NB4 (cell line): ENCODE data around the gene SLU7.

Experiments
- DNase-seq: peaks from one replicate; pipeline ENCODE4 v3.0.0; 2010; ENCODE audit warnings: low read depth
- H3K4me3 ChIP-seq: one replicate; pipeline ENCODE4 v1.5.1; 2011; ENCODE audit warnings: mild to moderate bottlenecking, low read depth, low read length, moderate library complexity
- CTCF ChIP-seq: IDR thresholded peaks from one replicate; pipeline ENCODE4 v1.5.1; 2012; ENCODE audit warnings: low read depth, low read length
- MAX ChIP-seq: IDR thresholded peaks from 2 replicates; pipeline ENCODE4 v1.6.1; 2011; ENCODE audit warnings: low read depth, low read length
- MYC ChIP-seq: IDR thresholded peaks from 2 replicates; pipeline ENCODE4 v1.6.1; 2011; ENCODE audit warnings: low read depth, low read length
- POLR2A ChIP-seq: IDR thresholded peaks from 2 replicates; pipeline ENCODE4 v1.6.1; 2011; ENCODE audit warnings: mild to moderate bottlenecking; ENCODE audit not compliant: insufficient read length; ENCODE audit errors: extremely low read depth

The SLU7 gene

GRCh38 chr5:160376416-160376815, 42.5 kb downstream of the SLU7 start:
- TF ChIP-seq POLR2A = no peak
- no peak for DNase-seq
- H3K4me3 ChIP-seq = no peak overlapping the region

DNA sequence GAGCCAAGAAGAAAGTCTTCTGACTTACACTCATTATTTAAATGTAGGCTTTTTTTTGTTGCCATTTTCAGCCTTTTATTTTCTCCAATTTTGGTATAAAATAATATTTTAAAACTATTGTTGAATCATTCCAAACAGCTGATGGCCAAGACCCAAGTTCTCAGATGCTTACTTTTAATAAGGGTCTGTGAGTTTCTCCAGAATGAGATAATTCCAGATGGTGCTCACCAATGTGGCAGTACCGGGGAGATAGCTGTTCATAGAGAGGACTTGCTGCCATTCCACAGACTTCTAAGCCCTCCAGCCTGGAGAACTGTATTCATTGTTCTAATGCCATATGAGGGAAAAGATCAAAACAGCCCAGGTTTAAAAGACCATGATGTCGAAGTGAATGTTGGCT, 43.2 kb downstream of the SLU7 start:
- no peak for TF ChIP-seq MYC
- TF ChIP-seq POLR2A = no peak
- no peak for TF ChIP-seq CTCF
- no peak for TF ChIP-seq MAX
- no peak overlapping the region for H3K4me3 ChIP-seq
- no peak for DNase-seq

DNA sequence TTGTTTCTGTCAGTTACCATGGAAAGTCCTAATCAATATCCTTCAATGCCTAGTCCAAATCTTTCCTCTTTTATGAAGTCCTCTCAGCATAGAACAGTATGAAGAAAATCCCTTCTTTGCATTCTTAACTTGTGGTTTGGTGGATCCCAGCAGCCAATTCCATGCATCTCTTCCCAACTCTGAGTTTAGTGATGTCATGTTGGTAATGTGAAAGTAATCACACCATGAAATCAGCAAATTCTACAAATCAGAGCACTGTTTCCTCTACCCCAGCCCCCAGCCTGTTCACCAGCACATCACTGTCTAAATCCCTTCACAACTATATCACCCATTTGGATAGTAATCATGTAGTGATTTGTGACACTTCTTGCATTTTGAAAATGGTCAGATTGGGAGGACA, 43.7 kb downstream of the SLU7 start:
- DNase-seq = no peak
- no peak overlapping the region for H3K4me3 ChIP-seq
- TF ChIP-seq MAX = no peak
- no peak for TF ChIP-seq POLR2A
- no peak for TF ChIP-seq CTCF
- TF ChIP-seq MYC = no peak

DNA sequence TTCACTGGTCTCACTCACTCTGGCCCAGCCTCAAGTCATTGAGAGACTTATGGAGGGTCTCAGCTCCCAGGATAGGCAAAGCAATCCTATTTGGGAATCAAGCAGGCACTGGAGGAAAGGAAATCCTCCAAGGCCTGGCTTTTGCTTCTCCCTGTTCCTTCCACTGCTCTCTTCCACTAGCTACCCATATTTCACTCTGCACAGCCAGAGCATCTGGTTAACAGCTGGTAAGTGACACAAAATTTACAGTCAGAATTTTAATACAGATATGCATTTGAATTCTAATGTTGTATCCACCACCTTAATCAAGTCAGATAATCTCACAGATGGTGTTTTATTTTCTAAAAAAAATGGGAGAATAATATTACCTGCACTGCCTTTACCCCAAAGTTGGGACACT, 47.6 kb downstream of the SLU7 start:
- no peak overlapping the region for H3K4me3 ChIP-seq
- no peak for TF ChIP-seq MAX
- TF ChIP-seq CTCF = no peak
- no peak for TF ChIP-seq MYC
- TF ChIP-seq POLR2A = no peak
- DNase-seq = no peak

DNA sequence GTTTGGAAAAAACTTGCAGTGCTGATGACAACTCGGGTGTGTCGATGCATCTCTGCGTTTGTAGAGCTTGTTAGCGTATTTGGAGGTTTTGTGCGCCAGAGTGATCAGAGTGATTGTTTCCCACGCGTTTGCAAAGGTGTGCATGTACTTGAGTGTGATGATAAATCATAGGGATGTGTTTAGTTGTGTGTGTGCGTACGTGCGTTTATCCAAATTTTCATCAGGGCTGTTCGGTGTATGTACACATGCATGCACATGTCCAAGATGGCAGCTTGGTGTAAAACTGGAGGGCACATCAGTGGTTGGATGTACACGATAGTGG, 48.2 kb downstream of the SLU7 start:
- H3K4me3 ChIP-seq = no peak overlapping the region
- TF ChIP-seq CTCF = no peak
- no peak for DNase-seq

GRCh38 chr5:160369990-160370712, 48.7 kb downstream of the SLU7 start, which contains the start of gene C1QTNF2:
C1QTNF2 (minus strand) TSS chr5:160370626; CDS start chr5:160355011, 15,615 bp downstream.
- peak; percentile 42 for DNase-seq
- peak within 1 kb of the TSS; percentile 62 for H3K4me3 ChIP-seq
- no peak for TF ChIP-seq POLR2A

DNA sequence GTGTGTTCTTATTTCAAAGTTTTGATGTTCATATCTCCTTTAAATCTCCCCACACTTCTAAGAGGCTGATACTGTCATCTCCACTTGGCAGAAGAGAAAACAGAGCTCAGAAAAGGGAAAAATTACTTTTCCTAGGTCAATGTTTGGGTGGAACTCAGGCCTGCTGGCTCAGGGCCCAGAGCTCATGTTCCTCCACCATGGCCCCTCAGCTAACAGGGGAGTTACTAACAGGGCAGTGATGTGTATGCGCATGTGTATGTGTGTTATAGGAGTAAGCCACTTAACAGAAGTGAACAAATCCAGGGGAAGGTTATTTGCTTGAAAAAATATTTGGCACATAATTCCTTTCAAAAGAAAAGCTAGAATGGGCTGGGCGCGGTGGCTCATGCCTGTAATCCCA, 51.0 kb downstream of the SLU7 start:
- H3K4me3 ChIP-seq = no peak overlapping the region
- DNase-seq = no peak
- no peak for TF ChIP-seq POLR2A
- no peak for TF ChIP-seq CTCF
- TF ChIP-seq MAX = no peak
- TF ChIP-seq MYC = no peak
